HCT116 (cell line): ENCODE measurements around the gene ADGRG1. TPM values are rescaled to one million over a fixed set of nuclear protein-coding genes. Genes with fewer than 3 reads are reported as not detected.

Experiments
- ATAC-seq: fragments of 200-7000 bp; cut with Tn5 transposase; 2 replicates; pipeline ENCODE4 v1.9.1; 2020; ENCODE audit warnings: mild to moderate bottlenecking, moderate library complexity
- BruUV-seq: library from RNA; stranded (reverse); fragments of 400-500 nt; replicated peaks from 2 replicates; lab custom pipeline; 2021; lab: Mats Ljungman, UMichigan
- CTCF ChIA-PET: fragments of 300-600 bp; sonication (Branson Sonifier 250); formaldehyde crosslinking; loops from one replicate; lab custom pipeline; 2021; ENCODE audit warnings: antibody characterized with exemption; lab: Charles Lee
- POLR2A ChIA-PET: fragments of 300-600, 350-600 bp; sonication (Branson Sonifier 250); formaldehyde crosslinking; loops from one replicate; lab custom pipeline; 2021; ENCODE audit warnings: antibody characterized with exemption; lab: Charles Lee
- RAD21 ChIA-PET, 2 experiments: fragments of 300-600 bp; sonication (Branson Sonifier 250); formaldehyde crosslinking; loops; one replicate each; lab custom pipeline; 2023; ENCODE audit warnings: low total read pairs in 2 of 2; ENCODE audit not compliant: uncharacterized antibody in 2 of 2, unreplicated experiment in 2 of 2, low non-redundant PET in 1 of 2; lab: Charles Lee
- DNase-seq: peaks from one replicate; pipeline ENCODE4 v3.0.0-alpha.2; 2010; ENCODE audit warnings: low read depth, low spot score
- H2AFZ ChIP-seq: fragments of 200-600 bp; shearing (Covaris generic), sonication (generic); 2 replicates; pipeline ENCODE4 v1.6.1; 2017; ENCODE audit warnings: low read depth, mixed run types, mixed read lengths, antibody characterized with exemption, low read length; ENCODE audit not compliant: poor library complexity, severe bottlenecking
- H3K27ac ChIP-seq: 2 replicates; pipeline ENCODE4 v1.5.1; 2012; ENCODE audit warnings: low read depth, low read length
- H3K27me3 ChIP-seq: fragments of 200-600 bp; sonication (generic); 2 replicates; pipeline ENCODE4 v1.6.1; 2016; ENCODE audit warnings: mixed run types, low read length, mixed read lengths; ENCODE audit not compliant: insufficient read depth
- H3K36me3 ChIP-seq, 2 experiments: fragments of 200-500 bp in 1 of 2; fragments of 200-600 bp in 1 of 2; sonication (Bioruptor generic) in 1 of 2; sonication (generic) in 1 of 2; 2 replicates each; pipeline versions ENCODE4 v1.5.1 to v1.6.1; 2014 to 2016; ENCODE audit warnings: low read length in 2 of 2, inconsistent platforms in 1 of 2, mixed read lengths in 1 of 2, mixed run types in 1 of 2; ENCODE audit not compliant: insufficient read depth in 2 of 2, control insufficient read depth in 1 of 2
- H3K4me1 ChIP-seq, 2 experiments: fragments of 200-600 bp in 1 of 2; sonication (generic) in 1 of 2; 2 replicates each; pipeline versions ENCODE4 v1.5.1 to v1.6.1; 2012 to 2017; ENCODE audit warnings: low read length in 2 of 2, inconsistent platforms in 1 of 2, mild to moderate bottlenecking in 1 of 2, mixed read lengths in 1 of 2, mixed run types in 1 of 2, moderate library complexity in 1 of 2; ENCODE audit not compliant: insufficient read depth in 2 of 2, control insufficient read depth in 1 of 2
- H3K4me2 ChIP-seq: fragments of 200-600 bp; sonication (generic); 2 replicates; pipeline ENCODE4 v1.6.1; 2017; ENCODE audit warnings: mixed run types, low read length, mixed read lengths
- H3K4me3 ChIP-seq, 2 experiments: fragments of 200-600 bp in 1 of 2; sonication (generic) in 1 of 2; replicated peaks in 1 of 2; 2 replicates each; pipeline ENCODE4 v1.5.1; 2011 to 2016; ENCODE audit warnings: low read length in 2 of 2, control low read depth in 1 of 2, low read depth in 1 of 2, mild to moderate bottlenecking in 1 of 2, mixed read lengths in 1 of 2, mixed run types in 1 of 2
- H3K79me2 ChIP-seq: fragments of 200-600 bp; sonication (generic); 2 replicates; pipeline ENCODE4 v1.6.1; 2017; ENCODE audit warnings: mild to moderate bottlenecking, mixed run types, low read length, moderate library complexity, mixed read lengths; ENCODE audit not compliant: insufficient read depth
- H3K9ac ChIP-seq: fragments of 200-600 bp; sonication (generic); 2 replicates; pipeline ENCODE4 v1.6.1; 2016; ENCODE audit warnings: low read length, mixed read lengths
- H3K9me2 ChIP-seq: fragments of 200-600 bp; sonication (generic), shearing (Covaris generic); 2 replicates; pipeline ENCODE4 v1.6.1; 2017; ENCODE audit warnings: mixed run types, mild to moderate bottlenecking, moderate library complexity; ENCODE audit not compliant: insufficient read depth
- H3K9me3 ChIP-seq, 2 experiments: fragments of 200-500 bp in 1 of 2; fragments of 200-600 bp in 1 of 2; sonication (Bioruptor generic) in 1 of 2; sonication (generic) in 1 of 2; 2 replicates each; pipeline ENCODE4 v1.6.1; 2014 to 2017; ENCODE audit warnings: low read length in 2 of 2, mixed read lengths in 2 of 2, inconsistent platforms in 1 of 2, low read depth in 1 of 2, mild to moderate bottlenecking in 1 of 2, mixed run types in 1 of 2, moderate library complexity in 1 of 2; ENCODE audit not compliant: control insufficient read depth in 1 of 2, insufficient read depth in 1 of 2
- H4K20me1 ChIP-seq: fragments of 200-600 bp; sonication (generic), shearing (Covaris generic); 2 replicates; pipeline ENCODE4 v1.6.1; 2017; ENCODE audit warnings: mixed run types, mild to moderate bottlenecking, moderate library complexity; ENCODE audit not compliant: insufficient read depth
- CEBPB ChIP-seq: IDR thresholded peaks from 2 replicates; pipeline ENCODE4 v1.6.1; 2012; ENCODE audit warnings: low read depth
- CTCF ChIP-seq, 3 experiments: fragments of 200-600 bp in 1 of 3; sonication (generic) in 1 of 3; IDR thresholded peaks in 2 of 3; conservative IDR thresholded peaks in 1 of 3; 2 replicates each; pipeline ENCODE4 v1.5.1; 2012 to 2017; ENCODE audit warnings: low read depth in 2 of 3, low read length in 2 of 3, antibody characterized with exemption in 1 of 3, borderline replicate concordance in 1 of 3, control low read depth in 1 of 3, mild to moderate bottlenecking in 1 of 3, mixed read lengths in 1 of 3, mixed run types in 1 of 3, moderate library complexity in 1 of 3; ENCODE audit not compliant: insufficient read depth in 1 of 3
- EGR1 ChIP-seq: IDR thresholded peaks from 2 replicates; pipeline ENCODE4 v1.6.1; 2012; ENCODE audit warnings: low read depth
- EZH2 ChIP-seq: fragments of 200-600 bp; sonication (generic); IDR thresholded peaks from 2 replicates; pipeline ENCODE4 v1.6.1; 2017; ENCODE audit warnings: antibody characterized with exemption, mixed run types
- EZH2phosphoT487 ChIP-seq: fragments of 200-600 bp; IDR thresholded peaks from 2 replicates; pipeline ENCODE4 v1.6.1; 2018; ENCODE audit warnings: antibody characterized with exemption, borderline replicate concordance
- FOSL1 ChIP-seq: IDR thresholded peaks from 2 replicates; pipeline ENCODE4 v1.6.1; 2012; ENCODE audit warnings: low read depth
- JUND ChIP-seq: IDR thresholded peaks from 2 replicates; pipeline ENCODE4 v1.6.1; 2012
- POLR2AphosphoS5 ChIP-seq: IDR thresholded peaks from 2 replicates; pipeline ENCODE4 v1.6.1; 2011; ENCODE audit warnings: mild to moderate bottlenecking, low read depth, low read length, moderate library complexity
- RAD21 ChIP-seq: IDR thresholded peaks from 2 replicates; pipeline ENCODE4 v1.6.1; 2012; ENCODE audit warnings: low read depth, mild to moderate bottlenecking
- SRF ChIP-seq: IDR thresholded peaks from 2 replicates; pipeline ENCODE4 v1.6.1; 2012; ENCODE audit warnings: low read depth
- ZFX ChIP-seq: fragments of 450-650 bp; IDR thresholded peaks from 2 replicates; pipeline ENCODE4 v1.6.1; 2017
- intact Hi-C: fragments of 100-400 bp; cut with micrococcal nuclease; formaldehyde crosslinking; loops from 2 replicates; pipeline ENCODE4 v1.10.0; 2022
- total RNA-seq: library from RNA; stranded (reverse); gene quantifications from one replicate; pipeline ENCODE4 v1.2.1, GENCODE V29; 2021; ENCODE audit not compliant: unreplicated experiment
- TF ChIP-seq, protein P1 (sequence below): IDR thresholded peaks from 2 replicates; pipeline ENCODE4 v1.6.1; 2011; ENCODE audit warnings: mild to moderate bottlenecking, low read length, moderate library complexity; ENCODE audit not compliant: insufficient replicate concordance; ENCODE audit errors: extremely low read depth
- TF ChIP-seq, protein P2 (sequence below): IDR thresholded peaks from 2 replicates; pipeline ENCODE4 v1.6.1; 2012; ENCODE audit warnings: low read depth

Gene ADGRG1
- total RNA-seq, 1 experiment from 2014 or later = 36.4 TPM

GRCh38 chr16:57704905-57705852, 76.7 kb downstream of the ADGRG1 start:
- no peaks in the 10 kb centered on the region for H3K4me1 ChIP-seq
- no peaks in the 10 kb centered on the region for H4K20me1 ChIP-seq
- no peak overlapping the region for H3K4me2 ChIP-seq
- no peak overlapping the region for H3K4me3 ChIP-seq
- CTCF ChIA-PET = no interaction called here
- POLR2A ChIA-PET = no interaction called here
- no peaks in the 10 kb centered on the region for H3K9me3 ChIP-seq
- TF ChIP-seq CEBPB (no peak), POLR2AphosphoS5 (no peak), EZH2 (no peak), EZH2phosphoT487 (no peak), SRF (no peak), EGR1 (no peak), CTCF (IDR thresholded peaks at IDR 0.05 in 2 of 3, conservative IDR thresholded peaks at IDR 0.05 in 1 of 3; ENCODE audit: borderline replicate concordance in 1 of 3, insufficient read depth in 1 of 3, low read depth in 2 of 3, low read length in 2 of 3) (no peak), FOSL1 (no peak), JUND (no peak), RAD21 (no peak), ZFX (no peak)
- TF ChIP-seq, protein P1, sequence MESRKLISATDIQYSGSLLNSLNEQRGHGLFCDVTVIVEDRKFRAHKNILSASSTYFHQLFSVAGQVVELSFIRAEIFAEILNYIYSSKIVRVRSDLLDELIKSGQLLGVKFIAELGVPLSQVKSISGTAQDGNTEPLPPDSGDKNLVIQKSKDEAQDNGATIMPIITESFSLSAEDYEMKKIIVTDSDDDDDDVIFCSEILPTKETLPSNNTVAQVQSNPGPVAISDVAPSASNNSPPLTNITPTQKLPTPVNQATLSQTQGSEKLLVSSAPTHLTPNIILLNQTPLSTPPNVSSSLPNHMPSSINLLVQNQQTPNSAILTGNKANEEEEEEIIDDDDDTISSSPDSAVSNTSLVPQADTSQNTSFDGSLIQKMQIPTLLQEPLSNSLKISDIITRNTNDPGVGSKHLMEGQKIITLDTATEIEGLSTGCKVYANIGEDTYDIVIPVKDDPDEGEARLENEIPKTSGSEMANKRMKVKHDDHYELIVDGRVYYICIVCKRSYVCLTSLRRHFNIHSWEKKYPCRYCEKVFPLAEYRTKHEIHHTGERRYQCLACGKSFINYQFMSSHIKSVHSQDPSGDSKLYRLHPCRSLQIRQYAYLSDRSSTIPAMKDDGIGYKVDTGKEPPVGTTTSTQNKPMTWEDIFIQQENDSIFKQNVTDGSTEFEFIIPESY = no peak
- TF ChIP-seq, protein P2, sequence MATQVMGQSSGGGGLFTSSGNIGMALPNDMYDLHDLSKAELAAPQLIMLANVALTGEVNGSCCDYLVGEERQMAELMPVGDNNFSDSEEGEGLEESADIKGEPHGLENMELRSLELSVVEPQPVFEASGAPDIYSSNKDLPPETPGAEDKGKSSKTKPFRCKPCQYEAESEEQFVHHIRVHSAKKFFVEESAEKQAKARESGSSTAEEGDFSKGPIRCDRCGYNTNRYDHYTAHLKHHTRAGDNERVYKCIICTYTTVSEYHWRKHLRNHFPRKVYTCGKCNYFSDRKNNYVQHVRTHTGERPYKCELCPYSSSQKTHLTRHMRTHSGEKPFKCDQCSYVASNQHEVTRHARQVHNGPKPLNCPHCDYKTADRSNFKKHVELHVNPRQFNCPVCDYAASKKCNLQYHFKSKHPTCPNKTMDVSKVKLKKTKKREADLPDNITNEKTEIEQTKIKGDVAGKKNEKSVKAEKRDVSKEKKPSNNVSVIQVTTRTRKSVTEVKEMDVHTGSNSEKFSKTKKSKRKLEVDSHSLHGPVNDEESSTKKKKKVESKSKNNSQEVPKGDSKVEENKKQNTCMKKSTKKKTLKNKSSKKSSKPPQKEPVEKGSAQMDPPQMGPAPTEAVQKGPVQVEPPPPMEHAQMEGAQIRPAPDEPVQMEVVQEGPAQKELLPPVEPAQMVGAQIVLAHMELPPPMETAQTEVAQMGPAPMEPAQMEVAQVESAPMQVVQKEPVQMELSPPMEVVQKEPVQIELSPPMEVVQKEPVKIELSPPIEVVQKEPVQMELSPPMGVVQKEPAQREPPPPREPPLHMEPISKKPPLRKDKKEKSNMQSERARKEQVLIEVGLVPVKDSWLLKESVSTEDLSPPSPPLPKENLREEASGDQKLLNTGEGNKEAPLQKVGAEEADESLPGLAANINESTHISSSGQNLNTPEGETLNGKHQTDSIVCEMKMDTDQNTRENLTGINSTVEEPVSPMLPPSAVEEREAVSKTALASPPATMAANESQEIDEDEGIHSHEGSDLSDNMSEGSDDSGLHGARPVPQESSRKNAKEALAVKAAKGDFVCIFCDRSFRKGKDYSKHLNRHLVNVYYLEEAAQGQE = no peak
- TF ChIP-seq, all 23 proteins: peak for 0
- H2AFZ ChIP-seq = no peak overlapping the region
- H3K9ac ChIP-seq = no peak overlapping the region
- no peak overlapping the region for H3K27ac ChIP-seq
- H3K27me3 ChIP-seq = 0 out of 2 replicates have a peak, but pooled peaks cover 3% of the 10 kb centered on the region
- no TSS peak for BruUV-seq
- DNase-seq (no peak), ATAC-seq (no peak)
- RAD21 ChIA-PET = no interaction called here
- intact Hi-C loops = no loop called here
- H3K9me2 ChIP-seq = no peaks in the 10 kb centered on the region
- no peaks in the 10 kb centered on the region for H3K36me3 ChIP-seq
- H3K79me2 ChIP-seq = no peaks in the 10 kb centered on the region
